ENCODE results near the gene BOLA2B. TPM values are rescaled to one million over a fixed set of nuclear protein-coding genes. Genes with fewer than 3 reads are reported as not detected.

BOLA2B gene
- polyA plus RNA-seq, 1 donor from 2014 or later: 264 TPM

Other genes with a start within 250 kb of the BOLA2B start
- 171 TPM for gene TMEM219, start 231.6 kb downstream of the BOLA2B start, polyA plus RNA-seq
- 7.6 TPM for gene TAOK2, start 219.8 kb downstream of the BOLA2B start, polyA plus RNA-seq
- 21.0 TPM for gene HIRIP3, start 198.0 kb downstream of the BOLA2B start, polyA plus RNA-seq
- gene INO80E, start 197.4 kb downstream of the BOLA2B start, polyA plus RNA-seq: 6.0 TPM
- gene DOC2A, start 182.6 kb downstream of the BOLA2B start, polyA plus RNA-seq: not detected
- gene C16orf92, start 170.5 kb downstream of the BOLA2B start, polyA plus RNA-seq: not detected
- gene TLCD3B, start 162.4 kb downstream of the BOLA2B start, polyA plus RNA-seq: not detected
- 884 TPM for gene ALDOA, start 127.9 kb downstream of the BOLA2B start, polyA plus RNA-seq
- gene PPP4C, start 117.7 kb downstream of the BOLA2B start, polyA plus RNA-seq: 187 TPM
- gene TBX6, start 101.7 kb downstream of the BOLA2B start, polyA plus RNA-seq: not detected
- gene YPEL3, start 97.5 kb downstream of the BOLA2B start, polyA plus RNA-seq: 362 TPM
- not detected for gene GDPD3, start 80.1 kb downstream of the BOLA2B start, polyA plus RNA-seq
- 8.6 TPM for gene MAPK3, start 70.4 kb downstream of the BOLA2B start, polyA plus RNA-seq
- gene CORO1A, start 10.1 kb downstream of the BOLA2B start, polyA plus RNA-seq: 1,353 TPM
- 83.5 TPM for gene SLX1A, start 209 bp upstream of the BOLA2B start, polyA plus RNA-seq
- 1.9 TPM for gene SULT1A3, start 5.6 kb upstream of the BOLA2B start, polyA plus RNA-seq
- 1.3 TPM for gene NPIPB13, start 54.8 kb upstream of the BOLA2B start, polyA plus RNA-seq
- gene CD2BP2, start 161.6 kb upstream of the BOLA2B start, polyA plus RNA-seq: 42.7 TPM
- gene TBC1D10B, start 176.8 kb upstream of the BOLA2B start, polyA plus RNA-seq: 11.3 TPM
- gene MYL11, start 181.1 kb upstream of the BOLA2B start, polyA plus RNA-seq: 1.7 TPM
- gene SEPTIN1, start 188.9 kb upstream of the BOLA2B start, polyA plus RNA-seq: 161 TPM
- 9.7 TPM for gene ZNF48, start 201.8 kb upstream of the BOLA2B start, polyA plus RNA-seq
- 4.8 TPM for gene ZNF771, start 213.9 kb upstream of the BOLA2B start, polyA plus RNA-seq
- 137 TPM for gene DCTPP1, start 236.4 kb upstream of the BOLA2B start, polyA plus RNA-seq

Data from IgD-negative memory B cell (primary cell).